Left hindlimb (tissue), 1 donor: Measurements from ENCODE around the gene PIAS3.
"Not testable (repeated sequence)": the region's sequence is repeated elsewhere in the genome, so short reads cannot be mapped to it uniquely, and the experiment has no call there.

Experiments
- DNase-seq: peaks from one replicate; pipeline ENCODE4 v3.0.0-alpha.2; 2018

Gene PIAS3

DNA sequence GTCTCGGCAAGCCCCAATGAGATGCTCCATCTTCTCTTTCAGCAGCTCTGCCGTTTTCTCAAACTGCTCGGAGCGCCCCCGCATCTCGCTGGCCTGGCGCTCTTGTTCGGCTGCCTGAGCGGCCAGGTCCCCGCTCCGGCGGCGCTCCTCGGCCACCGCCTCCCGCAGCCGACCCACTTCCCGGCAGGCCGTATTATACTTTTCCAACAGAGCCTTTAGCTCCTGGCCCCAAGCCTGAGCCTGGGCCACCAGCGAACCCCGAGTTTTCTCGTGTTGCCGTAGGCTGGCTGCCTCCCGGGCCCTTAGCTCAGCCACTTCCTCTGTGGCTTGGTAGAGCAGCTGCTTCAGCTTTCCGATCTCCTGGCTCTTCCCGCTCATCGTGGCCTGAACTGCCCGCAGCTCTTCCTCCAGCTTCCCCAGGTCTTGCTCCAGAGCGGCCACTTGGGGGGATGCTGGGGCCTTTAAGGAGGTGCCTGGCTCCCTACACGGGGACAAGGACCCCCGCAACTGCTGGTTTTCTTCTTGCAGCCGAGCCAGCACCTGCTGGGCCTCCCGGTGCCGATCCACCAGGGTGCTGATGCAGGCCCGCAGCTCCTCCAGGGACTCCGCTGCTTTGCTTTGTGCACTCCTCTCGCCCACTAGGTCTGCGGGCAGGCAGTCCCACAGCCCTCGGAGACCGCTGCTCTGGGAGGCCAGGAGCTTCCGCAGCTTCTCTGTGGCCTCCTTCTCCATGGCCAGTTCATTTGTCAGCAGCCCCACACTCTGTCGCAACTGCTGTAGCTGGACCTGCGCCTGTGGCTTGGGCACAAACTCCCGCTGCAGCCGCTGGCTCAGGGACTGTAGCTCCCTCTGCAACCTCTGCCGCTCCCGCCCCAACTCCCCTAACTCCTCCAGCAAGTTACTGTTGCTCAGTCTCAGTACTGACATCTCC is 13.4 kb upstream of the PIAS3 start:
- peak; percentile 69 for DNase-seq

DNA sequence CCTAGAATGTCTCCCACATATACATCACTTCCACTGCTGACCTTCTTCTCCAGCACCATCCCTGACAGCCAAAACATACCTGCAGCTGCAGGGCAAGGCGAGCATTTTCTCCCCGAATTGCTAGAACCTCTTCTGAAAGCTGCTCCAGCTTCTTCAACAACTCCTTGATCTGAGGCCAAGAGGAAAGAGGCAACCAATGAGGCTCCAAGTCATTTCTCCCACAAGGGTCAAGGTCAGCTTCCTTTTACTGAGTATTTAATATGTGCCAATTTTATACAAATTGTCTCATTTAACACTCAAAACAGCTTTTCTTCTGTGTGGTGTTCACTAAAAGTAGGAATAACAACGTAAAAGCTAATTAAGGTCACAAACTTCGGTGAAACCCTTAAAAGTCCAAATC is 9.4 kb upstream of the PIAS3 start:
- no peak for DNase-seq

GRCh38 chr1:145863282-145864018 is 4.6 kb upstream of the PIAS3 start:
- DNase-seq = peak; percentile 87

DNA sequence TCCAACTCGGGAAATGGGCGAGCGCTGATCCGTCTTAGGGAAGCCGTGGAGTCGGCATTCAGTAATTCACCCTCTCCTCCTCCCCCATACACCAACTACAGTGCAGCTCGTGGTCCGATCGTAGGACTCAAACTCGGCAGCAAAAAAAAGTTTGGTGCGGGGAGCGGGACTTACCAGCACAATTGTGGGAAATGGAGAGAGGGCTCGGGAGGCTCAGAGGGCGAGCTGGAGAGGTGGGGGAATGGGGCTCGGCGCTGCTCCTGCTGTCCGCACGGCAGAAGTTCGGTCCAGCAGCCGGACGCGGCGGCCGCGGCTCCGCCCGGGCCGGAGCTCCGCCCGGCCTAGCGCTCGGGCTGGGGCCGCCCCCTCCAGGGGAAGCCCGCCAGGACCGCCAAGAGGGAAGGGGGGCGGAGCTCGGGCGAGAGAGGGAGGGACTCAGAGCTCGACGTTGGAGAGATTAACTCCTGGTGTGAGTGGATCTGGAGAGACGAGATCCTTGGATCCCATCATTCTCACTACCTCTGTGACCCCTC is 676 bp upstream of the PIAS3 start:
- DNase-seq = peak; percentile 94

- no peak for DNase-seq
These were observed 512 bp downstream of the PIAS3 start for GRCh38 chr1:145858238-145858900.

- DNase-seq = no peak
These were observed 1.7 kb downstream of the PIAS3 start for GRCh38 chr1:145857170-145857569.

- no peak for DNase-seq
These were observed 3.4 kb downstream of the PIAS3 start for GRCh38 chr1:145855426-145855948.

- DNase-seq = no peak
These were observed 9.3 kb downstream of the PIAS3 start for GRCh38 chr1:145849356-145850160.

- DNase-seq = no peak
These were observed 11.1 kb downstream of the PIAS3 start for GRCh38 chr1:145847827-145848226.

DNA sequence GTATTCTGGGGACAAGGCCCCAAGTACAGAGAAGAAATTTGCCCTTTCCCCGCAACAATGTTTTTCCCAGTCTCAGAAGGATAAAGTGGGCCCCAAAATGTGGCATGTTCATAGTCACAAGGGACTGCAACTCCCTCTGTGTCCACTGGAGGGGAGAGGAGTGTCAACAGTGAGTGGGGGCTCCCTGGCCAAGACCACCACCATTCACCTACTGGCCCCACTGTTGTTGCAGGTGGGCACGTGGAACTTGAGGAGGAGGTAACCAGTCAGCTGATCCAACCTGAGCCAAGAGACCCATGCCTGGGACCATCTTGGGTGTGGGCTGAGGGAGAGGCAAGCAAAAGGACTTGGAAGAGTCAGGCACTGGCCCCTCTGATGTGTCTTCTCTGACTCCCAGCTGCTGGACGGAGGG is 12.7 kb downstream of the PIAS3 start:
- peak; percentile 65 for DNase-seq

DNA sequence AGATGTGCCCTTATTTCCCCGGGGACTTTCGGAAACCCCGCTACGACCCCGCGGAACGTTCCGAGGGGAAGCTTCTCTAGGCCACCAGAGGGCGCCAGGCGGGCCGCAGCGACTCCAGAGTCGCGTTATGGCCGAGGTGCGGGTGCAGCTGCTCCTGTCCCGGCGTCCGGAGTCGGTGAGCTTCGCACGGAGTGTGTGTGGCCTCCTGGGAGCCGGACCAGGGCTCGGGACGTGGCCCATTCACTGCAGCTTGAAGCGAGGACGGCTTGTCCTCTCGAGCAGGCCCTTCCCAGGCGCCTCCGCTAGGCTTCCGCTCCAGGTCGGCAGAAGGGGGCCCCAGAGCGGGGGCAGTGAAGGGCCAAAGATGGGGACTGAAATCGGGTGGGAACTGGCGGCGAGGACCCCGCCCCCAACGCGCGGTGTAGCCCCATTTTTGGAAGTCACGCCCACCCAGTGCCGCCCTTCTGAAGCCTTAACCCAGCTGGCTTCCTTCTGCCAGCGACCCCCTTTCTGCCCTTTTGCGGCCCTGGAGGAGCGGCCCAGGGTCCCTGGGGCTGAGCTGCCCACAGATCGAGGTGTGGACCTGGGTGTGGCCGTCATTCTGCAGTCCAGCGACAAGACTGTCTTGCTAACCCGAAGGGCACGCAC is 13.2 kb downstream of the PIAS3 start, which contains the start of gene NUDT17:
NUDT17 (plus strand) TSS at position 117 of the 648 bp plus-strand sequence; CDS start at position 128, 11 bp downstream.
- DNase-seq = peak; percentile 88

DNA sequence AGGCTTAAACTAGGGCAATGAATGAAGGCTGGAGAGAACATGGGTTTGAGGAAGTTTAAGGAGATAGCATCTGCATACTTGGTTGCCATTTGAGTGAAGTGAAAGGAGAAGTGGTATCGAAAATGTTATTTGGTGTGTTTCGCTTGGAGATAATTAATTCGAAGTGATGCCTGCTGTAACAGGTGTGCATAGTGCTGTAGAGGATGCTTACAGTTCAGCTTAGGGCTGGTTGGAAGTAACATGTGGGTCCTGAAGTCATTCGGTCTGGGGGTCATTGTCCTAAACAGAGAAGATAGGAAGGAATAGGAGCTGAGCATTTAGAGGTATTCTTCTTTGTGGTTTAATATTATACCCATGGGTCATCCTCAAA is 13.8 kb downstream of the PIAS3 start:
- no peak for DNase-seq

GRCh38 chr1:145843031-145843430 is 15.8 kb downstream of the PIAS3 start:
- no peak for DNase-seq

DNA sequence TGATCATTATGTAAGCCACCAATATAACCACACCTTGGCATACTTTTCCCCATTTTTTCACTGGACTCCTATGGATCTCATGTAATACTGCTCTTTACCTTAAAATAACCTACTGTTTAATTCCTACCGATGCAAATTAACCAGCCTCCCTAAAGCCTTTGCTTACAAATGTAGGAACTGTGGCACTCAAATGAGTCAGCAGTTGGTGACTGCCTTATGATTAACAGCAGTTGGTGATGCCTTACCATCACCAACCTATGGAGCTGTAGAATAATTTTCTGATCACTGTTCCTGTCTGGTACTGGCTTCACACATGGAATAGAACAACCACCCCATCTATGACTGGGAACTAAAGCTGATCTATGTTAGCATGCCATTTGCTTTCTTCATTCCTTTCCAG is 21.2 kb downstream of the PIAS3 start:
- DNase-seq = no peak

DNA sequence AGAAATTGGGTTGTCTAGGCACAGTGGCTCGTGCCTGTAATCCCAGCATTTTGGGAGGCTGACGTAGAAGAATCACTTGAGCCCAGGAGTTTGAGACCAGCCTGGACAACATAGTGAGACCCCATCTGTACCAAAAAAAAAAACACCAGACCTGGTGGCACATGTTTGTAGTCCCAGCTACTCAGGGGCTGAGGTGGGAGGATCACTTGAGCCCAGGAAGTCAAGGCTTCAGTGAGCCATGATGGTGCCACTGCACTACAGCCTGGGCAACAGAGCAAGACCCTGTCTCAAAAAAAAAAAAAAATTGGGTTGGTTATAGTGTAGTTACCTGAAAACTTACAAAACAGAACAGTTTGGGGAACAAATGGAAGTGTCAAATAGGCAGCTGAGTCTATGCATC is 28.1 kb downstream of the PIAS3 start:
- not testable (repeated sequence) for DNase-seq

DNA sequence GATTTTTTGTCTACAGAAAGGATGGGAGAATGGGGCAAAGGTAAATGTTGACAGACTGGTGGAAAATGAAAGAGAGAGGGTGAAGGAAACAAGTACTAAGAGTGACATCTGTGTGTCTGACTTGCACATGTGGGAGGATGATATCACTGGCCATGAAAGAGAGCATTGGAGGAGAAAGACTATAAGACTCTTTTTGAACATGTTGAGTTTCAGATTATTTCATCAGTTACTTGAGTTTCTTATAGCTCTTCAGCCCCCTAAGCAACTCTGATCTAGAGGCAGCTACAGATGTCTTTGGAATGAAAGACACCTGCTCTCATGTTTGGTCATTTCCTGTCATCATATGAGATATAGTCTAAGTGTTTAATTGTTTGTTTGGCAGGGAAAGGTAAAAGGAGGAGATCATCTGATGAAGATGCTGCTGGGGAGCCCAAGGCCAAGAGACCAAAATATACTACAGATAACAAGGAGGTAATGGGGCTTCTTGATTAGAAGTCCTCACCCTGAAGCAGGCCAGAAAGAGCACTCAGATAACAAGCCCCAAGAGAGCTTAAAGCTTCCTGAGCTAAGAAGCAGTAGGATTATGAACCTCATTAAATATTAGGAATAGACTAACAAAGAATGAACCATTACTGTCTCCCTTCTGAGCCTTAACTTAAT is 30.4 kb downstream of the PIAS3 start:
- no peak for DNase-seq

DNA sequence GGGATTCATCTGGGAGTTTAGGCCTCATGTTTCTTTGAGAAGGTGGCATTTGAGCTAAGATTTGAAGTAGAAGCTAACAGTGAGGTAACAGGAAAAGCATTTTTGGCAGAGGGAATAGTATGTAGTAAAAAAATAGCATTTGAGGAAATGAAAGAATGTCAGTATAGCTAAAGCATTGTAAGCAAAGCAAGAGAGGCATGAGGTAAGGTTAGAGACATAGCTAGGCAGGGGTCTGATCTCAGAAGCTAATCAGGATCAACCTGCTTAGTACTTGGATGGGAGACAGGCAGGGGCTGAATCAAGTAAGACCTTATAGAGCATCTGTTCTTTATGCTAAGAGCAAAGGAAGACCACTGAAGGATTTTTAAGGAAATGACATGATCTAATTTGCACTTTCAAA is 30.9 kb downstream of the PIAS3 start:
- DNase-seq = no peak

DNA sequence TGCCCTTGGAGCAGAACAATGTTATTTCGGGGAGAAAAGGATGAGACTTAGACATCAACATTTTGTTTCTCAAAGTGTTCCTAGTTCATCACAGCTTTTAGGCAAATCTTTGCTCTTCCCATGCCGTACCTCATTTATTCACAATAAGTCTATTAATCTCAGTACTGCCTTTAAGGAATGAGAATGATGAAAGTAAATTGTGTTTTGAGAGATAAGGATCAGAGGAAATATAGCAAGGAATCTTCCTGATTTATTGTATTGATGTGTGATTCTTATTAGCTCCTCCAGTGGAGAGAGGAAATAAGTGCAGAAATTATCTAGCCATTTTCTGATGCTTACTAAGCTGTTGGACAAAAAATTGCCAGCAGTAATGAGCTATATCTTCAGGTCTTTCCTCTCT is 32.9 kb downstream of the PIAS3 start:
- DNase-seq = no peak

- DNase-seq = no peak
These were observed 34.4 kb downstream of the PIAS3 start for GRCh38 chr1:145824499-145824842.

DNA sequence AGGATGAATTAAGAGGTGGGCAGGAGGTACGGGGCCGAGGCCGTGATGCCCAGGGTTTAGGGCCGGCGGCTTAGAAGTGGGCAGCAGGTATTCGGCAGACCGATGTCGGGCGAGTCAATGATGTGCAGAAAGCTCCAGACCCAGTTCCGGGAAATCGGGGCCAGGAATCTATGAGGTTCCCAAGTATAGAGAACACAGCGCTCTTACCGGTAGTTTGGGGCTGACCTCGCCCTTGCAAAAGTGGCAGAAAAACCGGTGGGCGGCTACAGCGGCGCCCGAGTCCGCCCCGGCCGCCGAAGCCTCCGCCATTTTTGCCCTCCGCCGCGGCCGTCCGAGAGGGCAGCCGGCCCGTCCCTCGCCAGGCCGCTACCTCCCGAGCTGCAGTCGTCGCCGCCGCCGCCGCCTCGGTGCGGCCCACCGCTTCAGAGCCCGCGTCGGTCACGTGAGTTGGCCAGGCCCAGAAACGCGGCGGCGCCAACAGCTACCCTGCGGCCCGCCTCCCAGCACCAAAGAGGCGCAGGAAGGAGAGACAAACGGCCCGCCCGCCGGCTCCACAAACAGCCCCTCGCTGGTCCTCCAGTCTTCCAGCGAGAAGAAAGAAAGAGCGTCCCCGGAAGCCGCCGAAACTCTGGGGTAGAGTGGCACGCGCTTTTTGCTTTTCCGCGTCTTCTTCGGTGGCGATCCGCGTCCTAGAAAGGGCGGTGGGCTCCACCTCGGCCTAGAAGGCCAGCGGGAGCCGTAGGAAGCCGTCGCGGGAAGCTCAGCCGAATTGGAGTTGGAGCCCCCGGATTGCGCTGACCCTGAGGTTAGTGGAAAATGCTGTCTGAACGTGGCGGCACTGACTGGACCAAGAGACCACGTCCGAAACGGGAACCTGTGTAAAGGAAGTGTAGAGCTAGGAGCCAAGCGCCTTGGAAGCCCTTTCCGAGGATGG is 35.0 kb downstream of the PIAS3 start, which contains the start of the genes POLR3C and RNF115:
POLR3C (plus strand) TSS at position 636 of the 934 bp plus-strand sequence. CDS start 1,577 bp downstream, outside the sequence.
RNF115 (minus strand) TSS at position 531 of the 934 bp plus-strand sequence; CDS start at position 309, 222 bp downstream.
- DNase-seq = peak; percentile 94
